ENCODE results near the gene CHMP5.
A peak's percentile ranks its signal among the peaks of the same experiment; 100 is the strongest.

CHMP5 gene

GRCh38 chr9:33264473-33265177, at the start of gene CHMP5, which contains the start of gene BAG1:
CHMP5 (plus strand) TSS chr9:33265049; CDS start chr9:33265079, 30 bp downstream.
BAG1 (minus strand) TSS chr9:33264708.
- TF ChIP-seq CTCF (IDR thresholded peaks at IDR 0.05; ENCODE audit: low read depth, low read length, missing control alignments): peak; percentile 41

DNA sequence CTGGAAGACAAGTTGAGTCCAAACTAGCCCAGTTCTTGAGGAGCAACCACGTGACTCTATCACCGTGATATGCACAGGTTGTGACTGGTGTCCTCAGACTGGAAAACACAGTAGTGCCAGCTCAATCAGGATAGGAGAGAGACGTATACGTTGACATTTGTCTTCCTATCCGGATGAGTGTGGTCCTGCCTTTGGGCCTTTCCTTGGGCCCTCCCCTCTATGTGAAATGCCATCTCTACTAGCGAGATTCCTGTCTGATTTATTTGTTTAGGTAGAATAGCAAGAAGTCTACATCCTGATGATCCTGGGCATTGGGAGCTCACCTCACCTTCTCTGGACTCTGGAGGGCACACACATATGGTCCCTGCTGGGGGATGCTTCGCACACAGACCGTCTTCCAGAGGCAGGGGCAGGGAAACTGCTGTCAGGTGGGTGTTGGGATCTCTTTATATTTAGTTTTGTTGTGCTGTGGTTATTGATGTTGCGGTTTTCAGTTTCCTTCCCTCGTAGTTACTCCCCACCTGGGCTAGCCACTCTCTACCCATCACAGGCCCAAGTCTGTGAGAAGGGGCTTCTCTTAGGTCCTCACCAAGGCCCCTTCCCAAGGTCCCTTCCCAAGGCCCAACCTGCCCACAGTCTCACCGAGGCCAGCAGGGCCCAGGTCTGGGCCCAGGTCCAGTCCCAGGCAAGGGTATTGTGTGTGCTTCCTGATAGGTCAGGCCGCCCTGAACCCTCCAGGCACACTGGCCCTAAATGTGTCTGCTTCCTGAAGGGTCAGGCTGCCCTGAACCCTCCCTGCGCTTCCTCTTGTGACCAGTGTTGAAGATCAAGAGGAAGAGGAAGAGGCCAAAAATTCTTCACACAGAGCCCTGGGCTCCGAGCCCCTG, 43.9 kb upstream of the CHMP5 start:
- no peak for TF ChIP-seq CTCF (IDR thresholded peaks at IDR 0.05; ENCODE audit: low read depth, low read length, missing control alignments)
- DNase-seq (ENCODE audit: low read depth): no peak
- H3K4me3 ChIP-seq (ENCODE audit: low read depth, low read length): no peak overlapping the region
- in situ Hi-C loops (cut with HindIII; ENCODE audit: low sequenced_read_pairs): loop anchor here (10.0 kb wide), 1 partner anchor 96 kb away; no protein-coding TSS in a partner anchor

More at GRCh38 chr9:33264473-33265177, at the start of gene CHMP5, which contains the start of gene BAG1:
- H3K4me3 ChIP-seq (ENCODE audit: low read depth, low read length): peak within 1 kb of the TSS; percentile 91
- DNase-seq (ENCODE audit: low read depth): peak; percentile 98
- in situ Hi-C loops (cut with HindIII; ENCODE audit: low sequenced_read_pairs): no loop called here

DNA sequence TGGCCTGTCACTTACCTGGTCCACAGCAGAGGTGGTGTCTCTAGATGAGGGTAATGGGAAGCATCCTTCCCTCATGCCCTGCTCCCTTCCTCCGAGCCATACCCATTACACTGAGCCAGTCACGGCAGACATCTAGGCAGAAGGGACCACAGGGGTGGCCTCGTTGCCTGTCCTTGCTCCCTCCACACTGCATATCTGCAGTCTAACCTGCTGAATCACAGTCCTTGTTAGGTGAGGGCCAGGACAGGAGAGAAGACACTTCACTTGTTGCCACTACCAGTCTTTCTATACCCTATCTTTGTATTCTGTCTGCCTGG, 43.3 kb upstream of the CHMP5 start:
- no peak overlapping the region for H3K4me3 ChIP-seq (ENCODE audit: low read depth, low read length)
- in situ Hi-C loops (cut with HindIII; ENCODE audit: low sequenced_read_pairs): loop anchor here (10.0 kb wide), 1 partner anchor 97 kb away; no protein-coding TSS in a partner anchor
- no peak for DNase-seq (ENCODE audit: low read depth)
- TF ChIP-seq CTCF (IDR thresholded peaks at IDR 0.05; ENCODE audit: low read depth, low read length, missing control alignments): no peak

DNA sequence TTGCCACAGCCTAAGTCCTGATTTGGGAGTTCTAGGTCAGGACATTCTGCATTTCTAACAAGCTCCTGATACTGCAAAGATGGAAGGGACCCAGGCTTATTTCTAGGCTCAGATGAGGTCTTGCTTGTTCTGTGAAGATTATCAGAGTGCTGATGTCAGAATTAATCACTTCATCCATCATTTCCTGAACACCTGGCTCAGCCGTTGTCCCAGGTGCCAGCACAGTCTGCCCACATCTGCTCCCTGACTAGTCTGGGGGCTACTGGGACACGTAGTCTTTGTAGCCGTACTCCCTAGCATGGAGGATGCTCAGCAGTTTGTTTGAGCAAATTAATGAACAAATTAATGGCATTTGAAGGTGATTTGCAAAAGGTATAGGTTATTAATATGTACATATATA, 42.8 kb upstream of the CHMP5 start:
- no peak for DNase-seq (ENCODE audit: low read depth)
- no peak for TF ChIP-seq CTCF (IDR thresholded peaks at IDR 0.05; ENCODE audit: low read depth, low read length, missing control alignments)
- in situ Hi-C loops (cut with HindIII; ENCODE audit: low sequenced_read_pairs): loop anchor here (10.0 kb wide), 1 partner anchor 97 kb away; no protein-coding TSS in a partner anchor
- no peak overlapping the region for H3K4me3 ChIP-seq (ENCODE audit: low read depth, low read length)

GRCh38 chr9:33223696-33224095, 41.2 kb upstream of the CHMP5 start:
- in situ Hi-C loops (cut with HindIII; ENCODE audit: low sequenced_read_pairs): loop anchor here (10.0 kb wide), 1 partner anchor 99 kb away; no protein-coding TSS in a partner anchor
- no peak for TF ChIP-seq CTCF (IDR thresholded peaks at IDR 0.05; ENCODE audit: low read depth, low read length, missing control alignments)

DNA sequence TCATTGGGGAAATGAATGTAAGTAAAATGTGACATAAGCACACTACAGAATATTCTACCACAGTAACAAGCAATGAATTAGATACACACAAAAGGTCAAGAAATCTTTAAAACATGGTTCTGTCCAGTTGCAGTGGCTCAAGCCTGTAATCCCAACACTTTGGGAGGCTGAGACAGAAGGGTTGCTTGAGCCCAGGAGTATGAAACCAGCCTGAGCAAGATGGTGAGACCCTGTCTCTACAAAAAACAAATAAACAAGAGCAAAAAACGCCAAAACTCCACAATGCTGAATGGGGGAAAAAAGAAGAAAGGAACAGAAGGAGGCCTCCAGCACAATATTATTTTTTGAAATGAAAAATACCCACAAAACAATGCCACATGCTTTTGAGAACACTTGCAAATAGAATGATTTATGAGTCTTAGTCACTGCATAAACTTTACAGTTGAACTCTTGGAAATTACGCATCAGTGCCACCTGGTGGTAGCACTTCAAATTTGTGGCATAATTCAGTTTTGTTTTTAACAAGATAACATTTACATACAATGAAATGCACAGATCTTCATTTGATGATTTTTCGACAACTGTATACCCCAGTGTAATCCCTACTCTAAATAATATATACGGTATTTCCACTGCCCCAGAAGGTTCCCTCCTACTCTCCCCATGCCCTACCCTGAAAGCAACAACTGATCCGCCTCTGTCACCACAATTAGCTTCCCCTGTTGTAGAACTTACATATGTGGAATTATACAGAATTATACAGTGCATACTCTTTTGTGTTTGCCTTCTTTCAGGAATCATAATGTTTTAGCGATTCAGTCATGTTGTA, 39.3 kb upstream of the CHMP5 start:
- peak; percentile 49 for TF ChIP-seq CTCF (IDR thresholded peaks at IDR 0.05; ENCODE audit: low read depth, low read length, missing control alignments)
- DNase-seq (ENCODE audit: low read depth): peak; percentile 71
- no peak overlapping the region for H3K4me3 ChIP-seq (ENCODE audit: low read depth, low read length)
- in situ Hi-C loops (cut with HindIII; ENCODE audit: low sequenced_read_pairs): loop anchor here (5.0 to 10.0 kb wide), 2 partner anchors 101 to 148 kb away; partner anchors contain the start of gene SMU1

More at GRCh38 chr9:33223696-33224095, 41.2 kb upstream of the CHMP5 start:
- no peak overlapping the region for H3K4me3 ChIP-seq (ENCODE audit: low read depth, low read length)
- no peak for DNase-seq (ENCODE audit: low read depth)

Measured in astrocyte of the cerebellum (primary cell).